GM18868 (cell line): Measurements from ENCODE around the gene TOP1.
"Not testable (repeated sequence)": the region's sequence is repeated elsewhere in the genome, so short reads cannot be mapped to it uniquely, and the experiment has no call there.

ENCODE experiments used
- ATAC-seq: cut with Tn5 transposase; IDR thresholded peaks from one replicate; pipeline ENCODE4 v1.9.1; 2021; ENCODE audit warnings: mild to moderate bottlenecking, moderate library complexity; ENCODE audit not compliant: unreplicated experiment

The TOP1 gene

DNA sequence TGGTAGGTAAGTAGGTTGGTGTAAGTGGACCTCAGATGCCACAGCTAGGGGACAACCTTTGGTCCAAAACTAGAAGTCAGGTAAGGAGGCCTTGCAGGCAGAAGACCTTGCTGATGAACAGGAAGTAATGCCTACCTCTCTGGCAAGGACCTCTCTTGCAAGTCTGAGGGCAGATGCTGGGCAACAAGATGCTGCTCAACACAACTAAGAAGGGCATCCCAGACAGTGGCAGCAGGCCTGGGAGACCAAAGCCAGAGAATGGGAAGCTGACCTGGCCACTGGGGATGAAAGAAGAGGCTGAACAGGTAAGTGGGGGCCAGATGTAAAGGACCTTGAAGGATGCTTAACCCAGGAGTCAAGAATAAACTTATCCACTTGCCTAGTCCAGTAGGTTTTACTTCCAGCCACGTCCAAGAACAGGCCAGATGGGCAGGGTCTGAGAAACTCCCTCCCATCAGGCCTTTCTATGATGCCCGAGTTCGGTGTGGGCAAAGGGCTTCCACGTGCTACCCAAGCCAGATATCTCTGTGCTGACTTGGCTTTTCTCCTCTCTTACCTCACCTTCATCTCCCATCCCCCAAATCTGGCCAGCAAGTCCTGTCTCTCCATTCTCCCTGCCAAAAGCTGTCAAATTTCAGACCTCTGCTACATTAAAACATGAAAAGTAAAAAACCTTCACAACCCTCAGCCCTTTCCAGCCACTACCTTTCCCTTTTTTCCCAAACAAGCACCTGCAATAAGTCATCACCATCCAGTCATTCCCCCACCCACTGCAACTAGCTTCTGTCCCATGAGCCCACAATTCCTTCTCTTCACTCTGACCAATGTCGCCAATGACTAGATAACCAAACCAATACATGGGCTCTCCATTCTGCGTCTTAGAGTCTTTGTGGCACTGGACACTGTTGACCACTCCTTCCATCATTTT lies 97.2 kb downstream of the TOP1 start:
- no peak for ATAC-seq

- ATAC-seq, result no peak
Measured at GRCh38 chr20:41126719-41127118, 98.1 kb downstream of the TOP1 start.

DNA sequence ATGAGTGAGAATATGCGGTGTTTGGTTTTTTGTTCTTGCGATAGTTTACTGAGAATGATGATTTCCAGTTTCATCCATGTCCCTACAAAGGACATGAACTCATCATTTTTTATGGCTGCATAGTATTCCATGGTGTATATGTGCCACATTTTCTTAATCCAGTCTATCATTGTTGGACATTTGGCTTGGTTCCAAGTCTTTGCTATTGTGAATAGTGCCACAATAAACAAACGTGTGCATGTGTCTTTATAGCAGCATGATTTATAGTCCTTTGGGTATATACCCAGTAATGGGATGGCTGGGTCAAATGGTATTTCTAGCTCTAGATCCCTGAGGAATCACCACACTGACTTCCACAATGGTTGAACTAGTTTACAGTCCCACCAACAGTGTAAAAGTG lies 99.7 kb downstream of the TOP1 start:
- ATAC-seq, result not testable (repeated sequence)

- peak; percentile 66 for ATAC-seq
Measured at GRCh38 chr20:41131594-41132387, 103.2 kb downstream of the TOP1 start.

DNA sequence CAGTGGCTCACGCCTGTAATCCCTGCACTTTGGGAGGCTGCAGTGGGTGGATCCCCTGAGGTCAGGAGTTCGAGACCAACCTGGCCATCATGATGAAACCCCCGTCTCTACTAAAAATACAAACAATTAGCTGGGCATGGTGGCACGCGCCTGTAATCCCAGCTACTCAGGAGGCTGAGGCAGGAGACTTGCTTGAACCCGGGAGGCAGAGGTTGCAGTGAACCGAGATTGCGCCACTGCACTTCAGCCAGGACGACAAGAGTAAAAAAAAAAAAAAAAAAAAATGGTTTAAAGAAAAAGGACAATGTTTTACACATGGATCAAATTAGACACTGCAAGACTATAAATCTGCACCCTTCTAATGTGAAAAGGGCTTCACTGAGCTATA lies 103.8 kb downstream of the TOP1 start:
- not testable (repeated sequence) for ATAC-seq

DNA sequence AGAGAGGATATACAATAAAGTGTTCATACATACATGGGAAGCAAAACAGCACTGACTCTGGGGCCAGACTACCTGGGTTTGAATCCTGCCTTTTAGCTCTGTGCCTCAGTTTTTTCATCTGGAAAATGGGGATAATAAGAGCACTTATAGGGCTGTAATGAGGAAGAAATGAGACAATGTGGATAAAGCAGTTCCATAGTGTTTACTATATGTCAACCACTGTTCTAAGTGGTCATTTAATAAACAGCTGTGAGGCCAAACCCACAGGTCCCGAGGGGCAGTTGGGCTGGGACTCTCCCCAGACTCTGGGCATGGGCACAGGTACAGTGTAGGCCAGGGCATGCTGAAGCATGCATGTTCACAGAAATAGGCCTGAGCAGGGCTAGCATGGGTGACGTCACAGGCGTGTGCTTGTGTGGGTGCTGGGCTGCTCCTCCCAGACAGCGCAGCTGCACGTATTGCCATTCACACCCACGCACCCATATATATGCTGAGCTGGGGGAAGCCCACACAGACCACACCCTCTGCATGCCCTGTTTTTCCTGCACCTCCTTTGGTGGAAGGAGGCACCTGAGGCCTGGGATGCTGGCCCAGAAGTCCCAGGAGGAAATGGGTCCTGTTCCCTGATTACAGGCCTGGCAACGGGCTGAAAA lies 105.2 kb downstream of the TOP1 start:
- peak; percentile 46 for ATAC-seq

DNA sequence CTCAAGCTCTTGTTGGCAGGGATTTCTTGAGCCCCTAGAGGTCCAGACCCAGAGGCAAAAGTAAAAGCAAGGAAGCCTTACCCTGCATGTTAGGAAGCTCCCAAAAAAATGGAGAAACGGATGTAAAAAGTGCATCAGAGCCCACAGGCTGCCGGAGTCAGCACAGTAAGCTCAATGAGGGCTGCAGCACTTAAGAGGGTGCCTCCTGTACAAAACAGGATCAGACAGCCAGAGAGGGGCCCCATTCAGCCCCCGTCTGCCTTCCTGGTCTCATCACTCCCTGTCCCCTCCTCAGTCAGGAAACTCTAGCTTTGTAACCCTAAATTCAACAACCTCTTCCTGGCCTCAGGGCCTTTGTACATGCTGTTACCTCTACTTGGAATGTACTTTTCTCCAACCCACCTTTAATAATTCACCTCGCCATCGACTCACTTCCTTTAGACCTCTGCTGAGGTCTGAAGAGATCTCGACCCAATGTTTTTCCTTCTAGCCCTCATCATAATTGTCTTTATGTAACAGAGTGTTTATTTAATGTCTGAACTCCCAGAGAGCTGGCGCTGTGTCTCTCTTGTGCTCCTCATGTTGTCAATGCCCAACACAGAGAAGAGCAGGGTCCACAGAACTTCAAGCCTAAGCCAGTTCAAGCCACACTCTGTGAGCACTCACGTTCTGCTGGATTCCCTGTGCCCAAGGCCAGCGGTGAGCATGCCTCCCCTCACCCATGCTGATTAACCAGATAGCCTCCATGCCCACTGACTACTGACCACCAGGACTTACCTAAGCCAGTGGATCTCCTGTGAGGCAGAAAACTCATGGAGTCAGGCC lies 106.0 kb downstream of the TOP1 start:
- ATAC-seq, result no peak

DNA sequence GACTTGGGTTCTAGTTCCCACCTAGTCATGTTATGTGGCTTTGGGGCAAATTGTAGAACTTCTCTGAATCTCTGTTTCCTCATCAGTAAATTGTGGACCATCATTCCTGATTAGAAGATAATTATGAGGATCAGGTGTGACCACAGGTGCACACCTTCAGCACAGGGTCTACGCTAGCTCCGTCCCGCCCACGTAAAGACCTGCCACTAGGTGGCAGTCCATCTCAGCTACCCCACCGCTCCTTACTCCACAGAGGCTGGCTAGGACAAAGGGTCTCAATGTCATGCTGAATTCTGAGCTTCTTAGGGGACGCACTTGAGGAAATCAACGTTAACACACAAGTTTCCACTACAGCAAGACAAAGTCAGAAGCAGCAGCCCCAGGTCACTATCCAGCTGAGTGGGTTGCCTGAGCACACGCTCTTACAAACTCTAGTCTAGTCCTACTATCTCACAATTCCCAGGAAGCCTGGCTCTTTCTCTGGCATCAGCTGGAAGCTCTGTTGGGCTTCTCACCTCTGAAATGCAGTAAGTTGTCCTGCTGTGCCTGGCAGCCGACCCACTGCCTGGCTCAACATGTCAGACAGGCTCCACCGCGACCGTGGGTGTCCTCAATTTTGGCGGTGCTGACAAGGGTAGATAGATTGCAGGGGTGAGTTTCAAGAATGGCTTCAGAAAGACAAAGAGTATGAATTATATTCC lies 106.7 kb downstream of the TOP1 start:
- no peak for ATAC-seq

DNA sequence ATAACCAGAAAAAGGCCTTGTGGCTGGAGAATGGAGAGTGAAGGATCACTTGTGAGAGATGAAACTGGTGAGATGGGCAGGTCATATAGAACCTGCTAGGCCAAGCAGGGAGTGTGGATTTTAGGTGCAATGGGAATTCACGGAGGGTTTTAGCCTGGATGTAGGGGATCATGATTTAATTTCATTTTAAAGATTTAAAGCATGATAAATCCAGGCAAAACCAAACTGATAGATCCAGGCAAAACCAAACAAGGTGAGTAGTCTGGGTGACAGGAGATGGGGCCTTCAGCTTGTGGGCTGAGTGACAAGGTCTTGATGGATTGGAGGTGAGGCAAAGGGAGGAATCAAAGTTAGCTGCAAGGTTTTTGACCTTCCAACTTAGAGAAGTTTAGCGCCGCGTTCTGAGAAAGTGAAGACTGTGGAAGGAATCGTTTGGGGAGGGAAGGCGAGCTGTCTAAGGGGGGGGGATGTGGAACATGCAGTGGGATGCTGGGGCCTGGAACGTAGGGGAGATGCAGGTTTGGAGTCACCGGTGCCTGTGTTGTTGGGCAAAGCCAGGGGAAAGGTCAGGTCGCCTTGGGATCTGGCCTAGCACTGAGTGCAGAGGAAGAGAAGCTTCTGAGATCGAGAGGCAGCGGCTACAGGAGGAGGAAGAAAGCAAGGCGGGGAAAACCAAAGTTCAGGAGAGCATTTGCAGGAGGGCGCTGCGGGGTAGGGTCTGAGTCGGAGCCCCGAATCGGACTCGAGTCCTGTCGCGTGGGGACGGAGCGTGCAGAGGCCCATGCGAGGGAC lies 107.5 kb downstream of the TOP1 start:
- no peak for ATAC-seq

DNA sequence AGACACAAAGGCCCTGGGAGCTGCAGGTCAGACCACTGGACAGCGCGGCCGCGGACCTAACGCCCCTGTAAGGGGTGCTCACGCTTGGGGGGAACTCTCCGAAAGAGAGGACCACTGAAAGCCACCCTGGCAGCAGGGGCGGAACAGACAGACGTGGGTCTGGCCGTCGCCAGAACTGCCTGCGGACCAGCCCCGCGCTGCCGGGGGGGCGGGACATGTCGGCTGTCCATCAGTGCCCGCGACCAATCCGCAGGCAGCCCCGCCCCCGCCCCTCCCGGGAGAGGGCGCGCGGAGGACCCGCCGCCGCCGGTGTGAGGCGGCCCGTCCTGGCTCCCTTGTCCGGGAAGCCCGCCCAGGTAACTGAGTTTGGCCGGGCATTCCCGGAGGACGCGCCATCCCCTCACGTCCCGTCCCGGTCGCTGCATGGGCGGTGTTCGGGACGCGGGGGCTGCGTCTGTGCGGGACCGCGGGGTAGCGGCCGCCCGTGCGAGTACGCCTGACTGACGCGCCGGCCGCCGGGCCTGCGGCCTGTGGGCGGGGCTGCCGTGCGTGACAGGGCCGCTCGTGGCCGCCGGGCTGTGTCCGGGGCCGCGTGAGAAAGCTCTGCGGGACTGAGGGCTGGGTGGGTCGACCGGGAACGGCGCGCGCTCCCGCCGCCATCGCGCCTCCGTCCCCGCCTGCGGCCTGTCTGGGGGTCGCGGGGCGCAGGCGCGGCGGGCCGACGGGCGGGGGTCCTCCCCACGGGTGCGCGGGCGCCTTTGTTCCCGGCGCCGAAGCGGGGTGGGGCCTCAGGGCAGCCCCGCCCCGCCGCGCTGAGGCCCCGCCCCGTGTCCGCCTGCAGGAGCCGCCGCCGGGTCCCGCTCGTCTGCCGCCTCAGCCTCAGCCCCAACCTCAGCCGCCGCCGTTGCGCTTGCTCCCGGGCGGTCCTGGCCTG lies 108.3 kb downstream of the TOP1 start, which contains the start of gene PLCG1:
TSS of gene PLCG1 (plus strand) at position 864 of the 934 bp plus-strand sequence. CDS start 99 bp downstream, outside the sequence.
- peak; percentile 49 for ATAC-seq

GRCh38 chr20:41137614-41138474 lies 109.2 kb downstream of the TOP1 start:
- peak; percentile 1 for ATAC-seq

- no peak for ATAC-seq
Measured at GRCh38 chr20:41138475-41139226, 110.0 kb downstream of the TOP1 start.

DNA sequence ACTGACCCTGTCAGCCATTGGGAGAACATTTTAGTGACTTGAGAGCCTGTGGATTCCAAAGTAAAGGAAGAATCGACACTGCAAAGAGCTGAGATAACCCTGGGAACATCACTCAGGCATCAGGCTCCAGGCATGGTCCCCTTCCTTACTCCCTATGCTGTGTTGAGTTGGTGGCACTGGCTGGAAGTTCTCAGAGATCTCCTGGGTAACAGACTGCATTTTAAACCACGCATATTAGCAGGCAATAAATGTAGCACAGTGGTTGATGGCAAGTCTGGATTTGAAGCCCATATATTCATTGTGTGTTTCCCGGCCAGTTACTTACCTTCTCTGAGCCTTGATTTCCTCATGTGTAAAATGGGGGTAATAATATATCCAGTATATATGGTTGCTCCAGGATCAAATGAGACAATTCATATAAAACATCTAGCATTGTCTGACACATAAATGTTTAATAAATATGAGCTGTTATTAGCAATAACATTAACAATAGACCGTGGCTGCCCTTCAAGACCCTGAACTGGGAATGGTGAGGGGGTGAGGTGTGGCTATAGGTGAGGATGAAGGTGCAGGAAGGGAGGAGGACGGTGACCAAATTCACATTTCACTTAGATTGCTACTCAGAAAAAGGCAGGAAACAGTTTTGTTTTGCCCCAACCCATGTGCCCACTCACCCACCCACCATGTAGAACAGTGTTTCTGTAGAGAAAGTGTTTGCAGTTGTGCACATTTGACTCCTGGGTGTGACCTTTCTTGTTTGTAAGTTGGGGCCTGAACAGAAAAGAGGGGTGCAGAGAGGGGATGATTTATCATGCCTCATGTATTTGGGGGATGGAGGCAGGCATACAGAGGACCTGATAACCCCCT lies 110.8 kb downstream of the TOP1 start:
- ATAC-seq, result no peak

DNA sequence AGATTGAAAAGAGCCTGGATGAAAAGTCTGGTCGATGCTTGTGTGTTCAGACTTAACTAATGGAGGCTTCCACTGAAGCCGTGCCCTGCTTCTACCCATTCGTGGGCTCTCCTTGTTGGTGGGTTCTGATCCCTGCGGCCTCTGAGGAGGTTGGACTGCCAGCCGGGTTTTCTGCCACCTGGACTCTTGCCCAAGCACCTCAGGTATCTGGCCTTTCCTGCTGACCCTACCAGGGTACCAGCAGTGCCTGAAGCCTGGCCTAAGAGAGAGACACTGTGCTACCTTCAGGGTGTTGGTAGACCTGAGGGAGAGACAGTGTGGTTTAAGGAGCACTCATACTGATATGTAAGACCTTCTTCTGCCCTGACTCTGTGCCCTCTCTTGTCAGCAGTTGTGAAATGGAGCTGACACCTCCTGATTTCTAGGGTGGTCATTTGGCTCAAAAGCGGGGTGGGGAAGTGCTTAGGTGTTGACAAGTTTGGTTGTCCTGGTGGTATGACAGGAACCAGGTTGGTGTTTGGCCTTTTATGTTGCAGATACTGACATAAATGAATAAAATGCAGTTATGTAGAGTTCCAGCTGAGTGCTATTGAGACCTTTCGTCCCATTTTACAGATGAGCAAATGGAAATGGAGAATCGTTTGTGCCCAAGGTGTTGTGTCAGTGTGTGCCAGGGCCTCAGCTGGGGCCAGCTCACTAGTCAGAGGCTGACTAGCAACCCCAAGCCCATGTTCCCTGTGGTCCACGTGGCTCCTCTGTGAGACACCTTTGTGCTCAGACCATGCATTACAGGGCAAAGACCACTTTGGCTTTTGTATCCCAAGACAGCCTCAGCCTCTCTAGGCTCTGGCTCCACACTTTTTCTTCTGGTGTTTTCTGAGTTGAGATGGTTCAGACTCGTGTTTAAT lies 111.9 kb downstream of the TOP1 start:
- no peak for ATAC-seq
